Liver (tissue), 9 donors: Measurements from ENCODE around the gene ZNF8. TPM values are rescaled to one million over a fixed set of nuclear protein-coding genes. Genes with fewer than 3 reads are reported as not detected.

Experiments used
- DNase-seq: peaks from one replicate; pipeline ENCODE4 v3.0.0-alpha.2; 2017; ENCODE audit warnings: low spot score
- H3K27ac ChIP-seq, 2 donors: one replicate each; pipeline ENCODE4 v1.7.0; 2013; ENCODE audit warnings: inconsistent platforms in 2 of 2, low read length in 2 of 2, control low read depth in 1 of 2, low read depth in 1 of 2, mild to moderate bottlenecking in 1 of 2
- H3K27me3 ChIP-seq, 4 donors: one replicate each; pipeline versions ENCODE4 v1.6.1 to v1.7.0; 2013; ENCODE audit warnings: low read length in 3 of 4, inconsistent platforms in 1 of 4, mild to moderate bottlenecking in 1 of 4, moderate library complexity in 1 of 4; ENCODE audit not compliant: control insufficient read depth in 4 of 4, insufficient read depth in 4 of 4
- H3K36me3 ChIP-seq, 4 donors: one replicate each; pipeline versions ENCODE4 v1.6.1 to v1.7.0; 2013; ENCODE audit warnings: low read length in 3 of 4, mild to moderate bottlenecking in 3 of 4, low read depth in 1 of 4, moderate library complexity in 1 of 4; ENCODE audit not compliant: control insufficient read depth in 4 of 4, insufficient read depth in 3 of 4
- H3K4me1 ChIP-seq, 4 donors: one replicate each; pipeline versions ENCODE4 v1.6.1 to v1.7.0; 2013; ENCODE audit warnings: low read length in 3 of 4, mild to moderate bottlenecking in 3 of 4, moderate library complexity in 1 of 4; ENCODE audit not compliant: control insufficient read depth in 4 of 4, insufficient read depth in 4 of 4
- H3K4me3 ChIP-seq, 3 donors: one replicate each; pipeline versions ENCODE4 v1.6.1 to v1.7.0; 2013; ENCODE audit warnings: low read length in 3 of 3, control low read depth in 1 of 3, low read depth in 1 of 3, mild to moderate bottlenecking in 1 of 3
- H3K9ac ChIP-seq, 2 donors: one replicate each; pipeline ENCODE4 v1.7.0; 2013; ENCODE audit warnings: low read length in 2 of 2, mild to moderate bottlenecking in 2 of 2, moderate library complexity in 2 of 2, control low read depth in 1 of 2, low read depth in 1 of 2
- H3K9me3 ChIP-seq, 4 donors: one replicate each; pipeline versions ENCODE4 v1.6.1 to v1.7.0; 2013; ENCODE audit warnings: low read length in 3 of 4; ENCODE audit not compliant: control insufficient read depth in 4 of 4
- CTCF ChIP-seq: fragments of 150-350 bp; IDR thresholded peaks from 2 replicates; pipeline ENCODE4 v1.5.1; 2017; ENCODE audit warnings: improper control_type of control experiment, low read depth, low read length; ENCODE audit not compliant: missing input control
- FOXA1 ChIP-seq: IDR thresholded peaks from 2 replicates; pipeline ENCODE4 v1.6.1; 2016; ENCODE audit warnings: antibody characterized with exemption
- FOXA2 ChIP-seq: IDR thresholded peaks from 2 replicates; pipeline ENCODE4 v1.6.1; 2016; ENCODE audit warnings: antibody characterized with exemption
- GABPA ChIP-seq, 2 donors: IDR thresholded peaks in 1 of 2; conservative IDR thresholded peaks in 1 of 2; 2 replicates each; pipeline ENCODE4 v1.6.1; 2016; ENCODE audit warnings: antibody characterized with exemption in 2 of 2, mild to moderate bottlenecking in 1 of 2, moderate library complexity in 1 of 2
- HNF4A ChIP-seq, 2 donors: conservative IDR thresholded peaks; 2 replicates each; pipeline ENCODE4 v1.6.1; 2016; ENCODE audit warnings: antibody characterized with exemption in 2 of 2, mild to moderate bottlenecking in 2 of 2
- HNF4G ChIP-seq: IDR thresholded peaks from 2 replicates; pipeline ENCODE4 v1.6.1; 2016; ENCODE audit warnings: antibody characterized with exemption
- JUND ChIP-seq, 2 donors: IDR thresholded peaks; 2 replicates each; pipeline ENCODE4 v1.6.1; 2016; ENCODE audit warnings: antibody characterized with exemption in 2 of 2
- MAX ChIP-seq: IDR thresholded peaks from 2 replicates; pipeline ENCODE4 v1.6.1; 2016; ENCODE audit warnings: antibody characterized with exemption
- NR2F2 ChIP-seq: IDR thresholded peaks from 2 replicates; pipeline ENCODE4 v1.6.1; 2016; ENCODE audit warnings: antibody characterized with exemption
- RAD21 ChIP-seq, 2 donors: IDR thresholded peaks; 2 replicates each; pipeline ENCODE4 v1.6.1; 2016; ENCODE audit warnings: antibody characterized with exemption in 2 of 2, mild to moderate bottlenecking in 2 of 2
- REST ChIP-seq: IDR thresholded peaks from 2 replicates; pipeline ENCODE4 v1.6.1; 2016; ENCODE audit warnings: antibody characterized with exemption, mild to moderate bottlenecking
- RXRA ChIP-seq, 2 donors: IDR thresholded peaks; 2 replicates each; pipeline ENCODE4 v1.6.1; 2017 to 2018; ENCODE audit warnings: antibody characterized with exemption in 2 of 2, mild to moderate bottlenecking in 1 of 2
- SP1 ChIP-seq: IDR thresholded peaks from 2 replicates; pipeline ENCODE4 v1.6.1; 2018; ENCODE audit warnings: antibody characterized with exemption, mild to moderate bottlenecking
- TAF1 ChIP-seq: conservative IDR thresholded peaks from 2 replicates; pipeline ENCODE4 v1.6.1; 2016; ENCODE audit warnings: antibody characterized with exemption, mild to moderate bottlenecking
- YY1 ChIP-seq: IDR thresholded peaks from 2 replicates; pipeline ENCODE4 v1.6.1; 2016; ENCODE audit warnings: antibody characterized with exemption, mild to moderate bottlenecking
- ZBTB33 ChIP-seq: IDR thresholded peaks from 2 replicates; pipeline ENCODE4 v1.6.1; 2016; ENCODE audit warnings: antibody characterized with exemption
- WGBS: extraction: QIAGEN DNeasy Blood & Tissue Kit; methylation state at CpG from one replicate; pipeline ENCODE4 v1.1.7; 2013; 5-methylcytosine and 5-hydroxymethylcytosine counted together
- polyA plus RNA-seq, 2 donors: library from polyadenylated mRNA; stranded (reverse) in 1 of 2; unstranded in 1 of 2; fragments of 200-250 nt in 1 of 2; fragments of >200 nt in 1 of 2; fragmentation: Nextera tagmentation in 1 of 2; extraction: Ambion mirVana in 1 of 2; gene quantifications; one replicate each; pipeline versions ENCODE4 v1.2.1 to v1.2.3, GENCODE V29; 2013 to 2015
- total RNA-seq, 2 donors: library from RNA; depleted of rRNA; stranded (reverse); fragments of >200 nt; gene quantifications; one replicate each; pipeline ENCODE4 v1.2.3, GENCODE V29; 2014
- donor health status: healthy.
- donor health status: healthy.
- donor health status: healthy.
- donor health status: healthy.
- donor health status: healthy.

ZNF8 gene
- total and polyA plus RNA-seq, 4 donors, result 0.37 to 4.6 (median 1.6) TPM

GRCh38 chr19:58275564-58275963, 3.2 kb upstream of the ZNF8 start:
- over 99% methylated on average over 3 of the region's 3 CpGs for WGBS

GRCh38 chr19:58277197-58277596, 1.6 kb upstream of the ZNF8 start:
- H3K36me3 ChIP-seq, result peaks cover 0 to 9% (median 5%) of the 10 kb centered on the region in 4 donors
- DNase-seq, result no peak
- peaks cover 12 to 21% (median 20%) of the 10 kb centered on the region in 4 donors for H3K9me3 ChIP-seq
- no peak overlapping the region for H3K9ac ChIP-seq
- WGBS, result 95% methylated on average over 7 of the region's 7 CpGs
- H3K27ac ChIP-seq, result no peak overlapping the region
- no peaks in the 10 kb centered on the region for H3K27me3 ChIP-seq
- peaks cover 4 to 8% (median 5%) of the 10 kb centered on the region in 4 donors for H3K4me1 ChIP-seq
- TF ChIP-seq CTCF (no peak), RXRA (IDR thresholded peaks at IDR 0.05) (no peak), TAF1 (no peak), GABPA (IDR thresholded peaks at IDR 0.05 in 1 of 2, conservative IDR thresholded peaks at IDR 0.05 in 1 of 2) (no peak), ZBTB33 (no peak), YY1 (no peak), RAD21 (IDR thresholded peaks at IDR 0.05) (no peak), MAX (no peak), FOXA1 (no peak)
- H3K4me3 ChIP-seq, result no peak overlapping the region

More at GRCh38 chr19:58275564-58275963, 3.2 kb upstream of the ZNF8 start:
- TF ChIP-seq YY1 (no peak), NR2F2 (no peak), HNF4A (conservative IDR thresholded peaks at IDR 0.05) (no peak), MAX (no peak), ZBTB33 (no peak), REST (no peak), GABPA (IDR thresholded peaks at IDR 0.05 in 1 of 2, conservative IDR thresholded peaks at IDR 0.05 in 1 of 2) (no peak), JUND (IDR thresholded peaks at IDR 0.05) (no peak), RXRA (IDR thresholded peaks at IDR 0.05) (no peak), RAD21 (IDR thresholded peaks at IDR 0.05) (no peak), FOXA2 (no peak), HNF4G (no peak), SP1 (no peak)
- DNase-seq, result no peak
- peaks cover 19 to 35% (median 26%) of the 10 kb centered on the region in 4 donors for H3K9me3 ChIP-seq
- peaks cover 2 to 11% (median 7%) of the 10 kb centered on the region in 4 donors for H3K36me3 ChIP-seq
- H3K9ac ChIP-seq, result no peak overlapping the region
- no peaks in the 10 kb centered on the region for H3K27me3 ChIP-seq
- peak overlapping the region in 2 of 3 donors; percentile 13 to 30 for H3K4me3 ChIP-seq
- peaks cover 4 to 8% (median 5%) of the 10 kb centered on the region in 4 donors for H3K4me1 ChIP-seq
- H3K27ac ChIP-seq, result no peak overlapping the region
